C4-2B (cell line): Measurements from ENCODE around the gene BSG.

ENCODE experiments used
- CTCF ChIP-seq: fragments of 450-650 bp; conservative IDR thresholded peaks from 2 replicates; pipeline ENCODE4 v1.5.1; 2017; ENCODE audit warnings: mild to moderate bottlenecking
- ZFX ChIP-seq: fragments of 450-650 bp; IDR thresholded peaks from 2 replicates; pipeline ENCODE4 v1.6.1; 2017

- TF ChIP-seq ZFX, result no peak
- TF ChIP-seq CTCF, result no peak
Measured at GRCh38 chr19:612941-613340, 40.5 kb downstream of the BSG start.
